Neural cell (in vitro differentiated cells): ENCODE measurements around the gene CHRNA7.
A peak's percentile ranks its signal among the peaks of the same experiment; 100 is the strongest.

Source experiments
- EP300 ChIP-seq: fragments of 450-650 bp; conservative IDR thresholded peaks from 2 replicates; pipeline ENCODE4 v1.6.1; 2014; ENCODE audit warnings: antibody characterized with exemption, mild to moderate bottlenecking, moderate library complexity; ENCODE audit not compliant: poor library complexity, severe bottlenecking
- EZH2 ChIP-seq: fragments of 200-600, 300-800 bp; shearing (Covaris generic), sonication (generic); IDR thresholded peaks from 2 replicates; pipeline ENCODE4 v1.6.1; 2014; ENCODE audit warnings: antibody characterized with exemption, low read length, borderline replicate concordance, mild to moderate bottlenecking; ENCODE audit not compliant: insufficient read depth, poor library complexity, severe bottlenecking
- MXI1 ChIP-seq: fragments of 450-650 bp; conservative IDR thresholded peaks from 2 replicates; pipeline ENCODE4 v1.6.1; 2014; ENCODE audit warnings: antibody characterized with exemption, mild to moderate bottlenecking; ENCODE audit not compliant: poor library complexity, severe bottlenecking
- POLR2AphosphoS5 ChIP-seq: IDR thresholded peaks from 2 replicates; pipeline ENCODE4 v1.6.1; 2012
- RAD21 ChIP-seq: fragments of 450-650 bp; conservative IDR thresholded peaks from 2 replicates; pipeline ENCODE4 v1.6.1; 2014; ENCODE audit warnings: antibody characterized with exemption, mild to moderate bottlenecking, moderate library complexity
- REST ChIP-seq: IDR thresholded peaks from 2 replicates; pipeline ENCODE4 v1.6.1; 2012; ENCODE audit warnings: borderline replicate concordance
- SMC3 ChIP-seq: fragments of 450-650 bp; conservative IDR thresholded peaks from 2 replicates; pipeline ENCODE4 v1.6.1; 2014; ENCODE audit warnings: antibody characterized with exemption, mild to moderate bottlenecking, moderate library complexity; ENCODE audit not compliant: poor library complexity
- TAF1 ChIP-seq: IDR thresholded peaks from 2 replicates; pipeline ENCODE4 v1.6.1; 2012; ENCODE audit warnings: low read depth
- TF ChIP-seq, protein P1 (sequence below): fragments of 450-650 bp; IDR thresholded peaks from 2 replicates; pipeline ENCODE4 v1.5.1; 2014; ENCODE audit warnings: antibody characterized with exemption, mild to moderate bottlenecking, moderate library complexity; ENCODE audit not compliant: poor library complexity, severe bottlenecking

DNA sequence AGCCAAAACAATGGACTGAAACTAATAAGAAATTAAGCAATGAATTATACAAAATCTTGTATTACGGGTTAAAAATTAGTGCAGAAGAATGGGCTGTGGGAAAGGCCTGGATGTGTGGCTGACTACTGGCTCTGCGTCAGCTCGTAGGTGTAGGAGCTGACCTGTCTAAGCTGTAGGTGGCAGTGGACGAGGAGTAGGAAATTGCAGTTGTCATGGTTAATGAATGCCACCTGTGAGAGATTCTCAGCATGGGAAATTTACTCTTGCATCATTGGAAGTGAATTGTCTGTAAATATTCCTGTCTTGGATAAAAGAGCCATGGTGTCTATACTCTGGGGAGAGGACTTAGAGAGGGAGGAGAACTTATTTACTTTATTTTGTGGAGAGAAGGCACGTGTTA is 23.4 kb downstream of the CHRNA7 start:
- TF ChIP-seq, protein P1, sequence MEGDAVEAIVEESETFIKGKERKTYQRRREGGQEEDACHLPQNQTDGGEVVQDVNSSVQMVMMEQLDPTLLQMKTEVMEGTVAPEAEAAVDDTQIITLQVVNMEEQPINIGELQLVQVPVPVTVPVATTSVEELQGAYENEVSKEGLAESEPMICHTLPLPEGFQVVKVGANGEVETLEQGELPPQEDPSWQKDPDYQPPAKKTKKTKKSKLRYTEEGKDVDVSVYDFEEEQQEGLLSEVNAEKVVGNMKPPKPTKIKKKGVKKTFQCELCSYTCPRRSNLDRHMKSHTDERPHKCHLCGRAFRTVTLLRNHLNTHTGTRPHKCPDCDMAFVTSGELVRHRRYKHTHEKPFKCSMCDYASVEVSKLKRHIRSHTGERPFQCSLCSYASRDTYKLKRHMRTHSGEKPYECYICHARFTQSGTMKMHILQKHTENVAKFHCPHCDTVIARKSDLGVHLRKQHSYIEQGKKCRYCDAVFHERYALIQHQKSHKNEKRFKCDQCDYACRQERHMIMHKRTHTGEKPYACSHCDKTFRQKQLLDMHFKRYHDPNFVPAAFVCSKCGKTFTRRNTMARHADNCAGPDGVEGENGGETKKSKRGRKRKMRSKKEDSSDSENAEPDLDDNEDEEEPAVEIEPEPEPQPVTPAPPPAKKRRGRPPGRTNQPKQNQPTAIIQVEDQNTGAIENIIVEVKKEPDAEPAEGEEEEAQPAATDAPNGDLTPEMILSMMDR, result no peak
- no peak for TF ChIP-seq RAD21
- TF ChIP-seq POLR2AphosphoS5, result peak; percentile 28
- no peak for TF ChIP-seq EZH2
- TF ChIP-seq EP300, result no peak
- TF ChIP-seq REST, result no peak
- no peak for TF ChIP-seq TAF1
- TF ChIP-seq SMC3, result no peak
- no peak for TF ChIP-seq MXI1
